PC-9 (cell line): ENCODE measurements around the gene TF.

Experiments
- CTCF ChIP-seq: fragments of 200-600 bp; sonication (generic); conservative IDR thresholded peaks from 2 replicates; pipeline ENCODE4 v1.6.1; 2017; ENCODE audit warnings: mixed run types, antibody characterized with exemption, mild to moderate bottlenecking, moderate library complexity
- EZH2 ChIP-seq: fragments of 200-600 bp; sonication (generic); IDR thresholded peaks from 2 replicates; pipeline ENCODE4 v1.8.0; 2017; ENCODE audit warnings: antibody characterized with exemption, low read depth

- TF ChIP-seq CTCF (no peak), EZH2 (no peak)
These were observed 48.2 kb upstream of the TF start for GRCh38 chr3:133697960-133698359.
